ENCODE data around the gene CASP7.

CASP7 gene

GRCh38 chr10:113746217-113746957 lies 66.7 kb downstream of the CASP7 start:
- no peak overlapping the region for H3K4me3 ChIP-seq (replicated peaks in 1 of 2; ENCODE audit: low read depth in 2 of 2, low read length in 2 of 2)
- TF ChIP-seq CTCF (IDR thresholded peaks at IDR 0.05; ENCODE audit: low read depth, low read length), result no peak
- peak; percentile 13 to 28 for DNase-seq (ENCODE audit: low read depth in 2 of 2)

GRCh38 chr10:113751181-113751732 lies 71.5 kb downstream of the CASP7 start, which contains the start of gene PLEKHS1:
Gene PLEKHS1 (plus strand): TSS chr10:113751682. CDS start chr10:113755278, 3,596 bp downstream.
- H3K4me3 ChIP-seq (replicated peaks in 1 of 2; ENCODE audit: low read depth in 2 of 2, low read length in 2 of 2), result no peak within 1 kb of the TSS
- no peak for DNase-seq (ENCODE audit: low read depth in 2 of 2)
- TF ChIP-seq CTCF (IDR thresholded peaks at IDR 0.05; ENCODE audit: low read depth, low read length), result no peak

GRCh38 chr10:113752553-113752952 lies 72.8 kb downstream of the CASP7 start:
- no peak for TF ChIP-seq CTCF (IDR thresholded peaks at IDR 0.05; ENCODE audit: low read depth, low read length)
- no peak for DNase-seq (ENCODE audit: low read depth in 2 of 2)
- H3K4me3 ChIP-seq (replicated peaks in 1 of 2; ENCODE audit: low read depth in 2 of 2, low read length in 2 of 2), result no peak overlapping the region

- no peak for TF ChIP-seq CTCF (IDR thresholded peaks at IDR 0.05; ENCODE audit: low read depth, low read length)
- no peak for DNase-seq (ENCODE audit: low read depth in 2 of 2)
- H3K4me3 ChIP-seq (replicated peaks in 1 of 2; ENCODE audit: low read depth in 2 of 2, low read length in 2 of 2), result no peak overlapping the region
Measured at GRCh38 chr10:113753020-113753692, 73.4 kb downstream of the CASP7 start.

GRCh38 chr10:113754125-113754524 lies 74.4 kb downstream of the CASP7 start:
- no peak for DNase-seq (ENCODE audit: low read depth in 2 of 2)
- H3K4me3 ChIP-seq (replicated peaks in 1 of 2; ENCODE audit: low read depth in 2 of 2, low read length in 2 of 2), result no peak overlapping the region
- TF ChIP-seq CTCF (IDR thresholded peaks at IDR 0.05; ENCODE audit: low read depth, low read length), result no peak

GRCh38 chr10:113754768-113755167 lies 75.1 kb downstream of the CASP7 start:
- H3K4me3 ChIP-seq (replicated peaks in 1 of 2; ENCODE audit: low read depth in 2 of 2, low read length in 2 of 2), result no peak overlapping the region
- TF ChIP-seq CTCF (IDR thresholded peaks at IDR 0.05; ENCODE audit: low read depth, low read length), result no peak
- no peak for DNase-seq (ENCODE audit: low read depth in 2 of 2)

All from cardiac fibroblast (primary cell).